SU-DHL-6 (cell line): Measurements from ENCODE around the gene SPTLC3.

Source experiments
- CTCF ChIP-seq: fragments of 200-600 bp; sonication (generic); IDR thresholded peaks from one replicate; pipeline ENCODE4 v1.5.1; 2017; ENCODE audit warnings: antibody characterized with exemption, mild to moderate bottlenecking, low read length, moderate library complexity; ENCODE audit not compliant: insufficient read depth, poor library complexity, severe bottlenecking
- EZH2phosphoT487 ChIP-seq: fragments of 200-600 bp; sonication (generic), shearing (Covaris generic); conservative IDR thresholded peaks from 2 replicates; pipeline ENCODE4 v1.6.1; 2018; ENCODE audit warnings: mild to moderate bottlenecking, antibody characterized with exemption, low read length, moderate library complexity, mixed read lengths

GRCh38 chr20:13212750-13213149, 204.0 kb downstream of the SPTLC3 start:
- TF ChIP-seq CTCF (no peak), EZH2phosphoT487 (no peak)
